ENCODE data around the gene DOCK2.

GRCh38 chr5:169777159-169777558 is 140.1 kb downstream of the DOCK2 start:
- no peak for TF ChIP-seq CTCF (IDR thresholded peaks at IDR 0.05; ENCODE audit: low read depth, low read length, poor library complexity, severe bottlenecking)
- TF ChIP-seq EZH2phosphoT487 (IDR thresholded peaks at IDR 0.05; ENCODE audit: borderline replicate concordance, low read length): no peak

Data from DOHH2 (cell line).